Activated CD8-positive, alpha-beta memory T cell treated with anti-CD3 and anti-CD28 coated beads, Interleukin-2, amount 50 U/mL, for 24 hours (primary cell): ENCODE measurements around the gene INPPL1.
"Not testable (repeated sequence)": the region's sequence is repeated elsewhere in the genome, so short reads cannot be mapped to it uniquely, and the experiment has no call there.

Experiments used
- DNase-seq: peaks from one replicate; pipeline ENCODE4 v3.0.0-alpha.2; 2020; ENCODE audit errors: extremely low read depth

The INPPL1 gene

GRCh38 chr11:72224564-72225410 is at the start of gene INPPL1:
Gene INPPL1, plus strand, starts transcription at chr11:72224767. Its CDS starts 218 bp downstream, at chr11:72224985.
- DNase-seq, result no peak

GRCh38 chr11:72177656-72178055 is 46.9 kb upstream of the INPPL1 start:
- no peak for DNase-seq

- no peak for DNase-seq
Measured at GRCh38 chr11:72179049-72179803, 45.3 kb upstream of the INPPL1 start.

GRCh38 chr11:72179804-72180396 is 44.7 kb upstream of the INPPL1 start:
- DNase-seq, result no peak

- not testable (repeated sequence) for DNase-seq
Measured at GRCh38 chr11:72180892-72181552, 43.5 kb upstream of the INPPL1 start.

GRCh38 chr11:72181553-72181958 is 43.0 kb upstream of the INPPL1 start:
- not testable (repeated sequence) for DNase-seq

GRCh38 chr11:72188267-72188666 is 36.3 kb upstream of the INPPL1 start:
- no peak for DNase-seq

GRCh38 chr11:72189455-72190250 is 34.9 kb upstream of the INPPL1 start:
- DNase-seq, result no peak

- no peak for DNase-seq
Measured at GRCh38 chr11:72190631-72191071, 33.9 kb upstream of the INPPL1 start.

- no peak for DNase-seq
Measured at GRCh38 chr11:72191961-72192381, 32.6 kb upstream of the INPPL1 start, which contains the start of gene FOLR1. Gene FOLR1, plus strand, starts transcription at chr11:72192140. Its CDS starts 34 bp downstream, at chr11:72192174.

- no peak for DNase-seq
Measured at GRCh38 chr11:72195518-72196270, 28.9 kb upstream of the INPPL1 start.

- not testable (repeated sequence) for DNase-seq
Measured at GRCh38 chr11:72201445-72201844, 23.1 kb upstream of the INPPL1 start.

GRCh38 chr11:72202571-72202970 is 22.0 kb upstream of the INPPL1 start:
- no peak for DNase-seq

GRCh38 chr11:72203163-72203562 is 21.4 kb upstream of the INPPL1 start:
- no peak for DNase-seq

GRCh38 chr11:72204886-72205285 is 19.7 kb upstream of the INPPL1 start:
- DNase-seq, result no peak

- not testable (repeated sequence) for DNase-seq
Measured at GRCh38 chr11:72206794-72207193, 17.8 kb upstream of the INPPL1 start.

GRCh38 chr11:72208281-72208680 is 16.3 kb upstream of the INPPL1 start:
- no peak for DNase-seq

- no peak for DNase-seq
Measured at GRCh38 chr11:72209101-72209500, 15.5 kb upstream of the INPPL1 start.

GRCh38 chr11:72216638-72217037 is 7.9 kb upstream of the INPPL1 start, which contains the start of gene FOLR2:
Gene FOLR2, plus strand, starts transcription at chr11:72216794. Its CDS starts 1,791 bp downstream, at chr11:72218585.
- DNase-seq, result no peak

GRCh38 chr11:72217841-72218240 is 6.7 kb upstream of the INPPL1 start:
- no peak for DNase-seq
